DOHH2 (cell line): ENCODE measurements around the gene MYT1.

Source experiments
- H3F3A ChIP-seq: fragments of 200-600 bp; sonication (generic), shearing (Covaris generic); 2 replicates; pipeline ENCODE4 v1.6.0; 2016; ENCODE audit warnings: antibody characterized with exemption, mild to moderate bottlenecking; ENCODE audit not compliant: control insufficient read depth, insufficient read depth
- H3K27ac ChIP-seq: fragments of 200-600 bp; sonication (generic); 2 replicates; pipeline ENCODE4 v1.5.1; 2014; ENCODE audit warnings: low read depth, mild to moderate bottlenecking, low read length, moderate library complexity
- H3K27me3 ChIP-seq: fragments of 200-600 bp; sonication (generic); 2 replicates; pipeline ENCODE4 v1.6.1; 2014; ENCODE audit warnings: mild to moderate bottlenecking, low read length, mixed read lengths; ENCODE audit not compliant: control insufficient read depth
- H3K36me3 ChIP-seq: fragments of 200-600 bp; sonication (generic); 2 replicates; pipeline ENCODE4 v1.6.1; 2014; ENCODE audit warnings: mild to moderate bottlenecking, low read length, moderate library complexity, mixed read lengths; ENCODE audit not compliant: control insufficient read depth
- H3K4me1 ChIP-seq: fragments of 200-600 bp; sonication (generic); 2 replicates; pipeline ENCODE4 v1.6.1; 2014; ENCODE audit warnings: mild to moderate bottlenecking, low read length, mixed read lengths; ENCODE audit not compliant: control insufficient read depth
- H3K4me2 ChIP-seq: fragments of 200-600 bp; sonication (generic); 2 replicates; pipeline ENCODE4 v1.6.0; 2014; ENCODE audit warnings: mild to moderate bottlenecking, low read length, moderate library complexity
- H3K4me3 ChIP-seq: fragments of 200-600 bp; sonication (generic); 2 replicates; pipeline ENCODE4 v1.5.1; 2014; ENCODE audit warnings: mild to moderate bottlenecking, low read length, mixed read lengths
- H3K79me2 ChIP-seq: fragments of 200-600 bp; sonication (generic); 2 replicates; pipeline ENCODE4 v1.6.1; 2014; ENCODE audit warnings: mild to moderate bottlenecking, low read length, mixed read lengths; ENCODE audit not compliant: control insufficient read depth
- H3K9me2 ChIP-seq: fragments of 200-600 bp; sonication (generic); replicated peaks from 2 replicates; pipeline ENCODE4 v1.6.1; 2014; ENCODE audit warnings: mild to moderate bottlenecking, low read length, mixed read lengths; ENCODE audit not compliant: control insufficient read depth
- H3K9me3 ChIP-seq: fragments of 200-600 bp; sonication (generic); 2 replicates; pipeline ENCODE4 v1.6.1; 2014; ENCODE audit warnings: antibody characterized with exemption, low read length, mixed read lengths; ENCODE audit not compliant: control insufficient read depth, insufficient read depth
- H4K20me1 ChIP-seq: fragments of 200-600 bp; sonication (generic); 2 replicates; pipeline ENCODE4 v1.6.0; 2014; ENCODE audit warnings: low read depth, mild to moderate bottlenecking, antibody characterized with exemption, low read length, moderate library complexity; ENCODE audit not compliant: control insufficient read depth, insufficient read depth
- CTCF ChIP-seq: fragments of 200-600 bp; sonication (generic); IDR thresholded peaks from one replicate; pipeline ENCODE4 v1.5.1; 2014; ENCODE audit warnings: antibody characterized with exemption, mild to moderate bottlenecking, low read depth, low read length; ENCODE audit not compliant: poor library complexity, severe bottlenecking
- EZH2phosphoT487 ChIP-seq: fragments of 200-600 bp; sonication (generic); IDR thresholded peaks from 2 replicates; pipeline ENCODE4 v1.6.1; 2017; ENCODE audit warnings: borderline replicate concordance, mild to moderate bottlenecking, antibody characterized with exemption, low read length, moderate library complexity, mixed read lengths

Gene MYT1

GRCh38 chr20:64244281-64244805 is 80.1 kb downstream of the MYT1 start:
- no peak overlapping the region for H3K4me3 ChIP-seq
- H3K27ac ChIP-seq = no peak overlapping the region
- H3K9me2 ChIP-seq = no peaks in the 10 kb centered on the region
- no peaks in the 10 kb centered on the region for H3K9me3 ChIP-seq
- H3F3A ChIP-seq = no peaks in the 10 kb centered on the region
- no peaks in the 10 kb centered on the region for H3K4me1 ChIP-seq
- H3K79me2 ChIP-seq = no peaks in the 10 kb centered on the region
- no peak for TF ChIP-seq CTCF
- peaks cover 23% of the 10 kb centered on the region for H3K27me3 ChIP-seq
- H3K36me3 ChIP-seq = no peaks in the 10 kb centered on the region
- H4K20me1 ChIP-seq = no peaks in the 10 kb centered on the region
- H3K4me2 ChIP-seq = no peak overlapping the region

- no peaks in the 10 kb centered on the region for H3K9me2 ChIP-seq
- peaks cover 27% of the 10 kb centered on the region for H3K27me3 ChIP-seq
- no peaks in the 10 kb centered on the region for H3K36me3 ChIP-seq
- no peaks in the 10 kb centered on the region for H3F3A ChIP-seq
- H3K9me3 ChIP-seq = no peaks in the 10 kb centered on the region
- H3K4me2 ChIP-seq = no peak overlapping the region
- no peak for TF ChIP-seq EZH2phosphoT487
- TF ChIP-seq CTCF = no peak
- no peak overlapping the region for H3K27ac ChIP-seq
- no peaks in the 10 kb centered on the region for H4K20me1 ChIP-seq
- H3K4me1 ChIP-seq = no peaks in the 10 kb centered on the region
- no peak overlapping the region for H3K4me3 ChIP-seq
- no peaks in the 10 kb centered on the region for H3K79me2 ChIP-seq
Measured at GRCh38 chr20:64244870-64245603, 80.8 kb downstream of the MYT1 start.

- no peaks in the 10 kb centered on the region for H4K20me1 ChIP-seq
- H3K4me1 ChIP-seq = no peaks in the 10 kb centered on the region
- no peaks in the 10 kb centered on the region for H3K36me3 ChIP-seq
- H3K9me3 ChIP-seq = no peaks in the 10 kb centered on the region
- H3K27ac ChIP-seq = no peak overlapping the region
- H3K27me3 ChIP-seq = peaks cover 31% of the 10 kb centered on the region
- H3F3A ChIP-seq = no peaks in the 10 kb centered on the region
- H3K9me2 ChIP-seq = no peaks in the 10 kb centered on the region
- no peak overlapping the region for H3K4me2 ChIP-seq
- H3K79me2 ChIP-seq = no peaks in the 10 kb centered on the region
- no peak overlapping the region for H3K4me3 ChIP-seq
- TF ChIP-seq EZH2phosphoT487 = no peak
Measured at GRCh38 chr20:64245746-64246595, 81.7 kb downstream of the MYT1 start.
